Stimulated activated naive CD8-positive, alpha-beta T cell treated with anti-CD3 and anti-CD28 coated beads, Interleukin-15, amount 100 ng/mL, for 72 hours (primary cell): Measurements from ENCODE around the gene SMYD3.
"Not testable (repeated sequence)": the region's sequence is repeated elsewhere in the genome, so short reads cannot be mapped to it uniquely, and the experiment has no call there.

Experiments used
- ATAC-seq: fragments of 150-1000 bp; cut with Tn5 transposase; 2 replicates; pipeline ENCODE4 v1.10.0; 2021; ENCODE audit warnings: mild to moderate bottlenecking, moderate library complexity
- DNase-seq, 2 donors: peaks; one replicate each; pipeline ENCODE4 v3.0.0; 2021 to 2022
- H3K27ac Mint-ChIP-seq, 2 donors: one replicate each; pipeline ENCODE4 v1.8.0; 2022; ENCODE audit warnings: mild to moderate bottlenecking in 2 of 2, mixed read lengths in 2 of 2, moderate library complexity in 2 of 2
- H3K27me3 Mint-ChIP-seq: one replicate; pipeline ENCODE4 v1.8.0; 2022; ENCODE audit warnings: mixed read lengths
- H3K4me1 Mint-ChIP-seq: one replicate; pipeline ENCODE4 v1.8.0; 2022; ENCODE audit warnings: mild to moderate bottlenecking, mixed read lengths
- H3K4me3 Mint-ChIP-seq, 2 donors: one replicate each; pipeline ENCODE4 v1.8.0; 2022; ENCODE audit warnings: mild to moderate bottlenecking in 2 of 2, mixed read lengths in 2 of 2, moderate library complexity in 1 of 2
- H3K9me3 Mint-ChIP-seq, 2 donors: one replicate each; pipeline ENCODE4 v1.8.0; 2022; ENCODE audit warnings: mixed read lengths in 2 of 2

SMYD3 gene

DNA sequence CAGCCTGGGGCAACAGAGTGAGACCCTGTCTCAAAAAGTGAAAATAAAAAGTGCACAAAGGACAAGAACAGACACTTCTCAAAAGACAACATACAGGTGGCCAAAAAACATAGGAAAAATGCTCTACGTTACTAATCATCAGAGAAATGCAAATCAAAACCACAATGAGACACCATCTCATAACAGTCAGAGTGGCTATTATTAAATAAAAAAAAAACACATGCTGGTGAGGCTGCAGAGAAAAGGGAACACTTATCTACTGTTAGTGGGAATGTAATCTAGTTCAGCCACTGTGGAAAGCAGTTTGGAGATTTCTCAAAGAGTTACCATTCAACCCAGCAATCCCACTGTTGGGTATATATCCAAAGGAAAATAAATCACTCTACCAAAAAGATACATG is 173.2 kb downstream of the SMYD3 start:
- Mint-ChIP-seq H3K9me3 (peaks cover 0 to 4% of the 10 kb centered on the region in 2 donors), H3K4me3 (no peak overlapping the region), H3K27me3 (no peaks in the 10 kb centered on the region), H3K4me1 (peaks cover 76% of the 10 kb centered on the region), H3K27ac (peak overlapping the region in 1 of 2 donors; percentile 96)
- no peak for ATAC-seq
- no peak for DNase-seq

DNA sequence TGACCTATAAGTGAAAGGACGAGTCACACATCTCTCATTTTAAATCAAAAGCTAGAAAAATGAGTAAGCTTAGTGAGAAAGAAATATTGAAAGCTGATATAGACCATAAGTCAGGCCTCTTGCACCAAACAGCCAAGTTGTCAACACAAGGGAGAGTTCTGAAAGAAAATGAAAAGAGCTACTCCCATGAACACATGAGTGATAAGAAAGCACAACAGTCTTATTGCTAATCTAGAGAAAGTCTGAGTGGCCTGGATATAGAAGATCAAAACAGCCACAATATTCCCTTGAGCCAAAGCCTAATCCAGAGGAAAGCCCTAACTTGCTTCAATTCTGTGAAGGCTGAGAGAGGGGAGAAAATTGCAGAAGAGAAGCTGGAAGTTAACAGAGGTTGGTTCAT is 175.0 kb downstream of the SMYD3 start:
- peak overlapping the region; percentile 11 to 32 for H3K4me3 Mint-ChIP-seq
- peaks cover 60% of the 10 kb centered on the region for H3K4me1 Mint-ChIP-seq
- DNase-seq (no peak), ATAC-seq (peak; percentile 48)
- H3K27me3 Mint-ChIP-seq: no peaks in the 10 kb centered on the region
- peak overlapping the region; percentile 70 to 71 for H3K27ac Mint-ChIP-seq
- peaks cover 0 to 4% of the 10 kb centered on the region in 2 donors for H3K9me3 Mint-ChIP-seq

DNA sequence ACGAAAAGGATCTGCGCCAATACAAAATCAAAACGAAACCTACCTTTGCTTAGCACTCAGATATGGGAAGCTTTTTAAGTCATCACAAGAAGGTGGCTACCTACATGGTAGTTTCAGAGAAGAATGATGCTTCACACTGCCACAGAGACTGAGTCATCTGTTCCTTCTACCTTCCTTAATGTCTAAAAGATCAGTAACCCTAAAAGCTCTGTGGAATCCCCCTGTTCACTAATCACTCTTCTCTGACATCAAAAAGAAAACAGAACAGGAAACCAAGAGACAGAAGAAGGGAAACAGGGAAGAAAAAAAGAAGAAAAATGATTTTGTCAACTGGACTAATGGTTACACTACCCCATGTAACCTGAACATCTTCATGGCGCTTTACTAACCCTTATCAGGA is 177.2 kb downstream of the SMYD3 start:
- H3K4me1 Mint-ChIP-seq: peaks cover 53% of the 10 kb centered on the region
- ATAC-seq (peak; percentile 99), DNase-seq (peak; percentile 45 to 59)
- no peaks in the 10 kb centered on the region for H3K27me3 Mint-ChIP-seq
- H3K27ac Mint-ChIP-seq: peak overlapping the region; percentile 20 to 69
- H3K4me3 Mint-ChIP-seq: peak overlapping the region; percentile 30 to 36
- peaks cover 0 to 4% of the 10 kb centered on the region in 2 donors for H3K9me3 Mint-ChIP-seq

DNA sequence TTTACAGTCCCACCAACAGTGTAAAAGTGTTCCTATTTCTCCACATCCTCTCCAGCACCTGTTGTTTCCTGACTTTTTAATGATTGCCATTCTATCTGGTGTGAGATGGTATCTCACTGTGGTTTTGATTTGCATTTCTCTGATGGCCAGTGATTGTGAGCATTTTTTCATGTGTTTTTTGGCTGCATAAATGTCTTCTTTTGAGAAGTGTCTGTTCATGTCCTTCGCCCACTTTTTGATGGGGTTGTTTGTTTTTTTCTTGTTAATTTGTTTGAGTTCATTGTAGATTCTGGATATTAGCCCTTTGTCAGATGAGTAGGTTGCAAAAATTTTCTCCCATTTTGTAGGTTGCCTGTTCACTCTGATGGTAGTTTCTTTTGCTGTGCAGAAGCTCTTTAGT is 177.8 kb downstream of the SMYD3 start:
- Mint-ChIP-seq H3K4me1 (peaks cover 51% of the 10 kb centered on the region), H3K27ac (peak overlapping the region in 1 of 2 donors; percentile 12)
- H3K4me3 Mint-ChIP-seq, DNase-seq, ATAC-seq, H3K27me3 Mint-ChIP-seq, H3K9me3 Mint-ChIP-seq: not testable (repeated sequence)

DNA sequence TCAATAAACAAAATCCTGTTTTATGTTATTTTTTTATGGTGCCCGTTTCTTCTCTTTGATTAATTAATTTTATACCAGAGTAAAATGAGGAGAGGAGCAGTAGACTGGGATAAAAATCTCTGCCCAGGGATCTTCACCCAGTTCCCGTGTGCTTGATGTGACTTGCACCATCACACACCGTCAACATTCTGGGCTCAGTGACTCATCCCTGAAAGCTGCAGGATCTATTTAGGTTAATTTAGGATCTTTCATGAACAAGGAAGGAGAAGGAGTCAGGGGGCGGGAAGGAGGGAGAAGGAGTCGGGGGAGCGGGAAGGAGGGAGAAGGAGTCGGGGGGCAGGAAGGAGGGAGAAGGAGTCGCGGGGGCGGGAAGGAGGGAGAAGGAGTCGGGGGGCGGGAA is 182.4 kb downstream of the SMYD3 start:
- Mint-ChIP-seq H3K4me3 (no peak overlapping the region), H3K4me1 (peaks cover 5% of the 10 kb centered on the region), H3K27ac (no peak overlapping the region), H3K27me3 (no peaks in the 10 kb centered on the region), H3K9me3 (no peaks in the 10 kb centered on the region)
- no peak for DNase-seq
- ATAC-seq: no peak

DNA sequence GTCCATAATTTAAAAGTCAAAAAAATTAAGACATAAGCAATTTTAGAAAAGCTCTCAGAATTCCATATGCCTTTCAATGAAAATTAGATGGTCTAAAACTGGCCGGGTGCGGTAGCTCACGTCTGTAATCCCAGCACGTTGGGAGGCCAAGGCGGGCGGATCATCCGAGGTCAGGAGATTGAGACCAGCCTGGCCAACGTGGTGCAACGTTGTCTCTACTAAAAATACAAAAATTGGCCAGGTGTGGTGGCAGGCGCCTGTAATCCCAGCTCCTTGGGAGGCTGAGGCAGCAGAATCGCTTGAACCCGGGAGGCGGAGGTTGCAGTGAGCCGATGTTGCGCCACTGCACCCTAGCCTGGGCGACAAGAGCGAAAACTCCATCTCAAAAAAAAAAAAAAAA is 183.0 kb downstream of the SMYD3 start:
- DNase-seq, H3K27ac Mint-ChIP-seq, H3K4me3 Mint-ChIP-seq, H3K4me1 Mint-ChIP-seq, H3K27me3 Mint-ChIP-seq, H3K9me3 Mint-ChIP-seq, ATAC-seq: not testable (repeated sequence)

DNA sequence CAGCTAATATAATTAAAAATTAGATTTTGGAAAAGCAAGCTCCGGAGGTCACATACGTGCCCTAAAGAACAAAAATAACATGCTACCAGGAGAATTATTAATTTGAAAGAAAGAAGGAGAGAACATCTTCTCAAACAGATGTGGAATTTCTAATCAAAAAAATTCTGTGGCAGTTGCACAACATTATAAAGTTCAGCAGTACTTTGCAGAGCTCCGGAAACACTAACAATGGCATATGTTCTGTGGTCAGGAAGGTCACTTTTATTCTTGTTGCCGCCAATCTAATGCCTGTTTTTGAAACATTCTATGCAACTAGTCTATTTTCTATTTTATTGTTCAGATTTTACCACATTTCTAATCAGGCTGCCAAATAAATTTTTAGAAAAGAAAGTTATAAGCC is 186.8 kb downstream of the SMYD3 start:
- Mint-ChIP-seq H3K4me1 (no peaks in the 10 kb centered on the region), H3K9me3 (no peaks in the 10 kb centered on the region), H3K27ac (peak overlapping the region in 1 of 2 donors; percentile 80), H3K4me3 (no peak overlapping the region), H3K27me3 (no peaks in the 10 kb centered on the region)
- DNase-seq: no peak
- ATAC-seq: no peak

DNA sequence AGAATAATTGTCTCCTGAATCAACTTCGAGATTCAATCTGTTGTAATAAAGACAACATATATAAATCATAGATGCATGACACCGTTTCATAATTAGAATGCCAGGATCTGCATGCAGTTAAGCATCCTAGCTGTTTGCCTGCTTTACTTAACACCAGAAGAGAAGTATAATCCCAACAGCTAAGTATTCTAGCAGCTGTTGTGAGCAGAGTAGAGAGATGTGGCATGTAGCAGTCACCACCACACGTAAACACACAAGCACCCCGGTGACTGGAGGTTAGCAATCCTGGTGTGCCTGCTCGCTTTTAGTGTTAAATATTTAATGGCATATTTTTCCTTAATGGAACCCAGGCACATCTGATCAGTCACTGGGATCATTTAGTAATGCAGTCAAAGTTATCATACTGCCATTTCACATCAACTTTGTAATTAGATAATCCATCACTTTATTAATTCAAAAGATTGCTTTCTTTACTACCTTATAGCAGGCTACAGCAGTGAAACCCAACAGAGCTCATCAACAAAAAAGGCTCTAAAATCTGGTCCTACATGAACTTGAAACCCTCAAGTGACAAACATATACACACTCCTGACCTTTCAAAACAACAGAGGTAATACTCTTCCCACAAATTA is 187.9 kb downstream of the SMYD3 start:
- DNase-seq (no peak), ATAC-seq (no peak)
- Mint-ChIP-seq H3K4me3 (no peak overlapping the region), H3K4me1 (no peaks in the 10 kb centered on the region), H3K27me3 (no peaks in the 10 kb centered on the region), H3K9me3 (no peaks in the 10 kb centered on the region), H3K27ac (no peak overlapping the region)

DNA sequence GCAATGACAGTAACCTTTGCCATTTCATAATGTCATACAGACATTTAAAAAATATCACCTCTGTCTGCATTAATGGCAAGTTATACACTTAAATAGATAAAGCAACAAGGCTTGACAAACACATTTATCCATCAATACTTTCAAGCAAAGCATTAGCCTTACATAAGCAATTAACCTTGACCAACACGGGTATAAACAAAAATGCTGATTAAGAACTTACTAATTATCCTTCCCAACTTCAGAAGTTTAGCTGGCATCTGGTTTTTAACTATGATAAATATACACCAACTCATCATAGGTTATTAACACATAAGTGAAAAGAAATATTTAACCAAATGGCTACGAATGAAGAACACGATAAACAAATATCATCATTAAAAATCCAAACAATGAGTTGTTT is 188.5 kb downstream of the SMYD3 start:
- H3K27ac Mint-ChIP-seq: no peak overlapping the region
- no peaks in the 10 kb centered on the region for H3K27me3 Mint-ChIP-seq
- no peaks in the 10 kb centered on the region for H3K4me1 Mint-ChIP-seq
- DNase-seq (no peak), ATAC-seq (no peak)
- H3K9me3 Mint-ChIP-seq: no peaks in the 10 kb centered on the region
- H3K4me3 Mint-ChIP-seq: no peak overlapping the region

DNA sequence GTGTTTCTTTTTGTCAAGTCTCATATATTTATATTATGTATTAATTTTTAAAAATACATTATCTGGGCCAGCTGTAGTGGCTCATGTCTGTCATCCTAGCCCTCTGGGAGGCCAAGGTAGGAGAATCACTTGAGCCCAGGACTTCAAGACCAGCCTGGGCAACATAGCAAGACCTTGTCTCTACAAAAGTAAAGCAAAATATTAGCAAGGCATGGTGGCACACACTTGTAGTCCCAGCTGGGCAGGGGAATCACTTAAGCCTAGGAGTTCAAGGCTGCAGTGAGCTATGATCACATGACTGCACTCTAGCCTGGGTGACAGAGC is 189.1 kb downstream of the SMYD3 start:
- no peak for DNase-seq
- Mint-ChIP-seq H3K27me3 (no peaks in the 10 kb centered on the region), H3K4me1 (no peaks in the 10 kb centered on the region), H3K27ac (no peak overlapping the region), H3K9me3 (no peaks in the 10 kb centered on the region), H3K4me3 (no peak overlapping the region)
- ATAC-seq: no peak

DNA sequence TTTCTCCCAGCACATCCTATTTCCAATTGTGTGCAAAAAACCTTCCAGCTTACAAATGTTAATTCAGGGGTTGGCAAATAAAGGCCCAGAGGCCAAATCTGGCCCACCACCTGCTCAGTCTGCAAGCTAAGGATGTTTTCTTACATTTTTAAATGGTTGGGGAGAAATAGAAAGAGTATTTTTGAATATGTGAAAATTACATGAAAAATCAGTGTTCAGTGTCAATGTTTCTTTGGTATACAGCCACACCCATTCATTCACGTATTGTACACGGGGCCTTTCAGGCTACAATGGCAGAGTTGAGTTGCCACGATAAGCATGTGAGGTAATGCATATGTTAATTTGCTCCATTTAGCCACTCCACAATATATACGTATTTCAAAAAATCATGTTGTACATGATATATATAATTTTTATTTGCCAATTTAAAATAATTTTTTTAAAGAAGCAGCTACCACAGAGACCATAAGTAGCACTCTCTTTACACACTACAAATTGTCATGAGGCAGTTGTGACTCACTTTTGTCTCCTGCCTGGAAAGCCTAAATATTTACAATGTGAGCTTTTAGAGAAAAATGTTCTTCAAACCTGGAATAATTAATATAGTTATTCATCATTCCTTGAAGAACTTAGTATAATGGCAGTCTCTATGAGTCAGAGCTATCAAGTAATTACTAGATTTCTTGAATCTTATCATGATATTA is 189.6 kb downstream of the SMYD3 start:
- no peak for DNase-seq
- Mint-ChIP-seq H3K4me1 (no peaks in the 10 kb centered on the region), H3K27ac (no peak overlapping the region)

DNA sequence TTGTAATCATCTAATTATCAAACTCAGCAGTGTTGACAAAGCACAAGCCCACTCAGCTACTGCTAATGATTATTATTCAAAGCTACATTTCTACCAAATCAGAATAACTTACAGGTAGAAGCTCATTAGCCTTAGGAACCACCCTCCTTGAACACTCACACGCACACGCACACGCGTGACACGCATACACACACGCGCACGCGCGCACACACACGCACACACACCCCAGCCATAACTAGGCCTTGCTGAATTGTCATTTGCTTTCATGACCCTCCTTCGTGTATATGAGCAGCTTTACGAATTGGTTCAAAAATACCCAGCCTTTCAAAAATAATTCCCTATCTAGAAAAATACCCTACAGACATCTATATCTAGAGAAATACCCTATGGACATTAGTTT is 195.6 kb downstream of the SMYD3 start:
- Mint-ChIP-seq H3K4me3 (no peak overlapping the region), H3K4me1 (no peaks in the 10 kb centered on the region), H3K27me3 (no peaks in the 10 kb centered on the region), H3K9me3 (no peaks in the 10 kb centered on the region), H3K27ac (no peak overlapping the region)
- ATAC-seq: no peak
- DNase-seq: no peak

More for the DNA sequence above, 189.6 kb downstream of the SMYD3 start:
- Mint-ChIP-seq H3K4me3 (no peak overlapping the region), H3K9me3 (no peaks in the 10 kb centered on the region), H3K27me3 (no peaks in the 10 kb centered on the region)
- ATAC-seq: no peak

DNA sequence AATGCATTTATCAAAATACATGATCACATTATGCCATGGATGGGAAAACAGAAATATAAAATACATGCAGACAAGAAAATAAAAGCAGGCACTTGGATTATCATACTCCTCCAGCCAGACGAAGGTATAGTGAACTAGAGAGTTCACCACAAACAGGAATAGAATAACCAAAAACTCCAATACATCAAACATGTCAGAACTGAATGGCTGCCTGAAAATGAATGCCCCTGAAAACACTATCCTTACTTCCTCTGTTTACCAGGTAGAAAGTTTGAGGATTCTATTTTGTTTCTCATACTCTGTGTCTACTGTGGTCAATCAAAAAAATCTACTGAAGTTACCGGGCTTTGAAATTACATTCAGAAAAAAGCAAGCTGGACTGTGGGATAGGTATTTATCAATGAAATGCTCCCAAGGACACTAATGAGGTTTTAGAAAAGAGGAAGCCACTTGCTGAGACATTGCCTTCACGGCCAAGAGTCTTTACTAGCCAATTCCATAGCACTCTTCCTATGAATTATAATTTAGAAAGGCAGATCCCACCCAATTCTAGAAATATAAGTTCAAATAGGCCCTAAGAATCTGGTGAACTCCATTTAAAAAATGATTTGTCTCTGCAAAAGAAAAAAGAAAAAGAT is 197.7 kb downstream of the SMYD3 start:
- H3K27me3 Mint-ChIP-seq: no peaks in the 10 kb centered on the region
- no peaks in the 10 kb centered on the region for H3K9me3 Mint-ChIP-seq
- no peak for ATAC-seq
- H3K27ac Mint-ChIP-seq: no peak overlapping the region
- H3K4me3 Mint-ChIP-seq: no peak overlapping the region
- no peak for DNase-seq
- H3K4me1 Mint-ChIP-seq: no peaks in the 10 kb centered on the region

DNA sequence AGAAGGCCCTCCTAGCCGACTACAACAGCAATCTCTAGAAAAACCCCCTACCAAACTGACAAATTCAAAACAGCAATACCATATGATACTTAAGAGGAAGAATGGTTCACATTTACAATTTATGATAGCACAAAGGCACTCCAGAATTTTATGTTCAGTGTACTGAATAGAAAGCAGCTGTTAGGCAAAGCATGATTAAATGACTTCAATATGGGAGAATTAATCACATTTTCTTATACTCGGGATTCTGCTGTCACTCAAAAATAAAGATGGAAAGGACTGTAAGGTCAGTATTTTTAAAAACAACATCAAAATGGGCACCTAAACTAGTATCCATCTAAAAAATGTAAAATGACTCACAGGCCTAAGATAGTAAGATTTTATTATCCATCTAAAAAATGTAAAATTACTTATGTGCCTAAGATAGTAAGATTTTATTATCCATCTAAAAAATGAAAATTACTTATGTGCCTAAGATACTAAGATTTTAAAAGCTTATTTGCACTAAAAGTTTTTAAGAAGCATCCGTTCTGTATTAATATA is 198.5 kb downstream of the SMYD3 start:
- H3K4me3 Mint-ChIP-seq: no peak overlapping the region
- no peaks in the 10 kb centered on the region for H3K4me1 Mint-ChIP-seq
- no peaks in the 10 kb centered on the region for H3K9me3 Mint-ChIP-seq
- ATAC-seq (no peak), DNase-seq (no peak)
- H3K27me3 Mint-ChIP-seq: no peaks in the 10 kb centered on the region
- no peak overlapping the region for H3K27ac Mint-ChIP-seq

DNA sequence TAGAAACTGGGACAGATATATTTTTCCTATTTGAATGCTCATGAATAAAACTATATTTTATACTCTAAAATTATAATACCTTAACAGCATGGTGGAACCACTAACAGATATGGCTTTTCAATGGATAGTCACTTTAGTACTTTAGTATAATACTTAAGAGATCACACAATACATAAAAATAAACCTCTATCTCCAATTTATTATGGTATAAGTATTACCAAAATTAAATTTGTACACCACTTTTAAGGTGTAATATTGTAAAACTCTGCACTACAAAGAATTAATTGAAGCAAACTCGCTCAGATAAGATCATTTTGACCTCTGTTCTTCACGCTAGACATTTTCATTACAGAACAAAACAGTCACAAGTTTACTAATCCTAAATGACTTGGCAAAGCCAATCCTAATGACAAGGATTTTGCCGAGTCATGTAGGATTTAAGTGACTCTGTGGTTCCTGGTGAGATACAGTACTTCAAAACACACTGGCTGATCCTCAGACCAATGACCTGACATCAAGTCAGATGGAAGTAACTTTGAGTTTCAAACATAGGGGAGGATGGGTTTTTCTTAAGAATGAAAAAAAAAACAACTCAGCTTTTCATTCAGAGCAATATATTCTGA is 200.6 kb downstream of the SMYD3 start:
- Mint-ChIP-seq H3K9me3 (no peaks in the 10 kb centered on the region), H3K4me3 (no peak overlapping the region), H3K4me1 (no peaks in the 10 kb centered on the region), H3K27ac (peak overlapping the region in 1 of 2 donors; percentile 12), H3K27me3 (no peaks in the 10 kb centered on the region)
- ATAC-seq: no peak
- no peak for DNase-seq
